K562 (cell line): Measurements from ENCODE around the gene HS3ST4. TPM values are rescaled to one million over a fixed set of nuclear protein-coding genes. Genes with fewer than 3 reads are reported as not detected.

ENCODE experiments used
- ATAC-seq: fragments of 200-7000 bp; cut with Tn5 transposase; 3 replicates; pipeline ENCODE4 v1.9.1; 2020; ENCODE audit warnings: moderate library complexity
- BruUV-seq: library from RNA; stranded (reverse); fragments of 400-500 nt; replicated peaks from 2 replicates; lab custom pipeline; 2021; lab: Mats Ljungman, UMichigan
- CTCF ChIA-PET: fragments of 300-600 bp; formaldehyde crosslinking; extraction: SDS; loops from one replicate; lab custom pipeline; 2021; ENCODE audit warnings: low intra/inter-chr PET ratio; lab: Yijun Ruan, JAX
- POLR2A ChIA-PET: fragments of 300-600, 350-650 bp; sonication (Branson Sonifier 250); formaldehyde crosslinking; extraction: SDS; loops from one replicate; lab custom pipeline; 2021; ENCODE audit warnings: antibody characterized with exemption, inconsistent platforms; lab: Yijun Ruan, JAX
- DNase-seq, 4 experiments: peaks; one replicate each; pipeline versions ENCODE4 v3.0.0 to v3.0.0-alpha.2; 2011 to 2018; ENCODE audit warnings: low spot score in 3 of 4, mixed read lengths in 3 of 4; ENCODE audit errors: extremely low read depth in 1 of 4
- FAIRE-seq: peaks from 2 replicates; lab custom pipeline; 2011; peaks lifted over from hg19 to GRCh38; lab: Jason Lieb, UNC
- H2AFZ ChIP-seq: 2 replicates; pipeline ENCODE4 v1.6.0; 2011; ENCODE audit warnings: low read depth, low read length, control low read depth, inconsistent platforms
- H3K27ac ChIP-seq: fragments of 200-600 bp; 3 replicates; pipeline ENCODE4 v1.8.0; 2011; ENCODE audit warnings: low read depth, mild to moderate bottlenecking, control low read depth, inconsistent platforms, low read length, moderate library complexity, mixed read lengths; ENCODE audit errors: extremely low read depth
- H3K27me3 ChIP-seq, 2 experiments: fragments of 300-600 bp in 1 of 2; 2 replicates in 1 of 2; 3 replicates in 1 of 2; pipeline versions ENCODE4 v1.6.0 to v1.8.0; 2011; ENCODE audit warnings: inconsistent platforms in 2 of 2, low read length in 2 of 2, mild to moderate bottlenecking in 1 of 2, mixed read lengths in 1 of 2, moderate library complexity in 1 of 2; ENCODE audit not compliant: control insufficient read depth in 2 of 2, insufficient read depth in 2 of 2
- H3K36me3 ChIP-seq: fragments of 300-600 bp; 3 replicates; pipeline ENCODE4 v1.8.0; 2011; ENCODE audit warnings: mild to moderate bottlenecking, low read length, inconsistent platforms; ENCODE audit not compliant: control insufficient read depth, insufficient read depth
- H3K4me1 ChIP-seq, 2 experiments: fragments of 200-600 bp in 1 of 2; replicated peaks in 1 of 2; 2 replicates in 1 of 2; 3 replicates in 1 of 2; pipeline versions ENCODE4 v1.5.1 to v1.8.0; 2011; ENCODE audit warnings: inconsistent platforms in 2 of 2, low read length in 2 of 2, mild to moderate bottlenecking in 1 of 2, mixed read lengths in 1 of 2, moderate library complexity in 1 of 2; ENCODE audit not compliant: control insufficient read depth in 2 of 2, insufficient read depth in 2 of 2
- H3K4me2 ChIP-seq: 2 replicates; pipeline ENCODE4 v1.6.1; 2011; ENCODE audit warnings: low read length, control low read depth, inconsistent platforms, mixed read lengths; ENCODE audit not compliant: insufficient read depth
- H3K4me3 ChIP-seq: fragments of 200-600 bp; sonication (generic), shearing (Covaris generic); 2 replicates; pipeline ENCODE4 v1.5.1; 2016; ENCODE audit warnings: control low read depth, inconsistent platforms
- H3K79me2 ChIP-seq: fragments of 200-600 bp; 3 replicates; pipeline ENCODE4 v1.8.0; 2011; ENCODE audit warnings: low read length, inconsistent platforms; ENCODE audit not compliant: control insufficient read depth, insufficient read depth
- H3K9ac ChIP-seq, 2 experiments: 2 replicates each; pipeline versions ENCODE4 v1.6.0 to v1.6.1; 2011; ENCODE audit warnings: low read depth in 2 of 2, low read length in 2 of 2, control low read depth in 1 of 2, inconsistent platforms in 1 of 2, mild to moderate bottlenecking in 1 of 2, mixed read lengths in 1 of 2; ENCODE audit not compliant: insufficient read depth in 1 of 2
- H3K9me1 ChIP-seq: one replicate; pipeline ENCODE4 v1.6.0; 2011; ENCODE audit warnings: inconsistent platforms, mild to moderate bottlenecking, low read length, moderate library complexity; ENCODE audit not compliant: control insufficient read depth, insufficient read depth
- H3K9me3 ChIP-seq: replicated peaks from 2 replicates; pipeline ENCODE4 v1.5.1; 2011; ENCODE audit warnings: low read depth, low read length, inconsistent platforms; ENCODE audit not compliant: control insufficient read depth, insufficient read depth
- H4K20me1 ChIP-seq: replicated peaks from 2 replicates; pipeline ENCODE4 v1.6.1; 2011; ENCODE audit warnings: low read length, inconsistent platforms, mixed read lengths; ENCODE audit not compliant: control insufficient read depth, insufficient read depth
- CTCF ChIP-seq, 3 experiments: IDR thresholded peaks in 2 of 3; conservative IDR thresholded peaks in 1 of 3; 2 replicates each; pipeline ENCODE4 v1.5.1; 2011 to 2012; ENCODE audit warnings: low read length in 3 of 3, mild to moderate bottlenecking in 3 of 3, control low read depth in 2 of 3, improper control_type of control experiment in 1 of 3, inconsistent platforms in 1 of 3, low read depth in 1 of 3, mixed read lengths in 1 of 3, moderate library complexity in 1 of 3; ENCODE audit not compliant: insufficient read depth in 2 of 3
- HDGF ChIP-seq: fragments of 450-650 bp; IDR thresholded peaks from 2 replicates; pipeline ENCODE4 v1.6.1; 2016
- KHSRP ChIP-seq: fragments of 450-650 bp; IDR thresholded peaks from 2 replicates; pipeline ENCODE4 v1.6.1; 2017
- RAD21 ChIP-seq, 2 experiments: fragments of 250-450 bp in 1 of 2; fragments of 450-650 bp in 1 of 2; sonication (Bioruptor Pico) in 1 of 2; formaldehyde crosslinking in 1 of 2; IDR thresholded peaks in 1 of 2; conservative IDR thresholded peaks in 1 of 2; 2 replicates each; pipeline versions ENCODE4 v1.4.0 to v1.8.0; 2020 to 2022; ENCODE audit warnings: mild to moderate bottlenecking in 2 of 2, moderate library complexity in 1 of 2
- REST ChIP-seq, 2 experiments: fragments of 450-650 bp; formaldehyde crosslinking in 1 of 2; IDR thresholded peaks; 2 replicates each; pipeline versions ENCODE4 v1.4.0 to v1.6.1; 2014 to 2020; ENCODE audit warnings: mild to moderate bottlenecking in 2 of 2, borderline replicate concordance in 1 of 2, low read depth in 1 of 2
- SLC30A9 ChIP-seq: fragments of 250-450 bp; sonication (Bioruptor Pico); IDR thresholded peaks from 2 replicates; pipeline ENCODE4 v1.8.0; 2022; ENCODE audit warnings: mild to moderate bottlenecking, moderate library complexity
- SMC3 ChIP-seq: conservative IDR thresholded peaks from 2 replicates; pipeline ENCODE4 v1.6.1; 2011; ENCODE audit warnings: low read depth, low read length, improper control_type of control experiment; ENCODE audit not compliant: insufficient read depth
- SREBF2 ChIP-seq: sonication (generic); formaldehyde crosslinking; IDR thresholded peaks from 2 replicates; pipeline ENCODE4 v1.4.0; 2020; ENCODE audit warnings: mild to moderate bottlenecking, missing genetic modification reagents
- ZNF212 ChIP-seq: fragments of 450-650 bp; formaldehyde crosslinking; IDR thresholded peaks from 2 replicates; pipeline ENCODE4 v1.4.0; 2020; ENCODE audit warnings: mild to moderate bottlenecking
- WGBS: fragments of 100-300 bp; shearing (Covaris generic); methylation state at CpG from one replicate; pipeline ENCODE4 v1.1.6; 2016; ENCODE audit warnings: low coverage, mixed read lengths; ENCODE audit not compliant: insufficient coverage; ENCODE audit errors: missing lambda C conversion rate; 5-methylcytosine and 5-hydroxymethylcytosine counted together
- in situ Hi-C: fragments of 300-500 bp; cut with MboI; formaldehyde crosslinking; loops from 4 replicates; pipeline ENCODE4 v1.15.0; 2018; ENCODE audit warnings: inconsistent platforms, mixed read lengths
- intact Hi-C: fragments of 100-400 bp; cut with micrococcal nuclease; formaldehyde crosslinking; loops from 2 replicates; pipeline ENCODE4 v1.14.2; 2022
- polyA plus RNA-seq, 8 experiments: library from polyadenylated mRNA; depleted of rRNA in 4 of 8; stranded (reverse) in 5 of 8; unstranded in 3 of 8; fragments of >200 nt; fragmentation: Nextera tagmentation in 2 of 8; fragmentation: Illumina TruSeq in 1 of 8; extraction: Ambion mirVana in 2 of 8; extraction: Trizol in 1 of 8; gene quantifications; 2 replicates each; pipeline versions ENCODE4 v1.2.1 to v1.2.3, GENCODE V29; 2011 to 2014; ENCODE audit warnings: inconsistent platforms in 1 of 8, missing spikeins in 1 of 8
- total RNA-seq, 7 experiments: library from RNA; depleted of rRNA in 6 of 7; stranded (reverse); fragments of >200 nt in 6 of 7; fragmentation: Illumina TruSeq in 2 of 7; extraction: Trizol in 2 of 7; gene quantifications; 2 replicates each; pipeline versions ENCODE4 v1.2.1 to v1.2.3, GENCODE V29; 2011 to 2021; ENCODE audit warnings: low replicate concordance in 1 of 7
- TF ChIP-seq, protein P1 (sequence below): sonication (generic); formaldehyde crosslinking; IDR thresholded peaks from 2 replicates; pipeline ENCODE4 v1.8.0; 2022; ENCODE audit warnings: missing genetic modification reagents, mild to moderate bottlenecking, moderate library complexity, borderline replicate concordance

HS3ST4 gene
- total and polyA plus RNA-seq, 9 of the 15 experiments (the other 6 are each of a cell fraction or from before 2014, with no cell fraction given): not detected

GRCh38 chr16:25707982-25708583 is 16.3 kb downstream of the HS3ST4 start:
- no TSS peak for BruUV-seq
- no peak overlapping the region for H3K4me2 ChIP-seq
- no peaks in the 10 kb centered on the region for H3K36me3 ChIP-seq
- H3K9ac ChIP-seq: no peak overlapping the region
- no peaks in the 10 kb centered on the region; the same call in 1 of the 2 replicates for H4K20me1 ChIP-seq
- ChIA-PET POLR2A (no interaction called here), CTCF (interaction anchor here (1.3 kb wide), 1 partner anchor 431 kb away, joined by 8 read pairs; no protein-coding TSS in a partner anchor)
- intact Hi-C loops (loop anchor here (1.0 kb wide), 1 partner anchor 15 kb away; no protein-coding TSS in a partner anchor), in situ Hi-C loops (no loop called here)
- H3K4me1 ChIP-seq: no peaks in the 10 kb centered on the region
- peak; percentile 50 to 64 (median 60) for DNase-seq
- peak; percentile 93 for FAIRE-seq
- ATAC-seq: peak; percentile 72
- no peaks in the 10 kb centered on the region for H3K79me2 ChIP-seq
- no peak overlapping the region for H3K27ac ChIP-seq
- no peaks in the 10 kb centered on the region for H3K9me3 ChIP-seq
- H3K4me3 ChIP-seq: no peak overlapping the region
- H3K27me3 ChIP-seq: peaks cover 6 to 9% of the 10 kb centered on the region in 2 experiments; a peak in 3 of 5 replicates
- H3K9me1 ChIP-seq: no peaks in the 10 kb centered on the region
- no peak overlapping the region for H2AFZ ChIP-seq
- 0% methylated on average over 3 of the region's 3 CpGs for WGBS
- TF ChIP-seq REST (IDR thresholded peaks at IDR 0.05; ENCODE audit: borderline replicate concordance) (peak; percentile 61; the same call in 1 of the 2 replicates), REST (CRISPR knock-in tag; IDR thresholded peaks at IDR 0.05; ENCODE audit: low read depth) (no peak), ZNF212 (CRISPR knock-in tag) (no peak), KHSRP (no peak), CTCF (IDR thresholded peaks at IDR 0.05 in 2 of 3, conservative IDR thresholded peaks at IDR 0.05 in 1 of 3; ENCODE audit: insufficient read depth in 2 of 3, low read depth in 1 of 3, low read length in 3 of 3) (peak; percentile 58 to 70 (median 70)), SLC30A9 (CRISPR knock-in tag) (no peak), SREBF2 (no peak), HDGF (no peak), RAD21 (CRISPR knock-in tag; conservative IDR thresholded peaks at IDR 0.05 in 1 of 2, IDR thresholded peaks at IDR 0.05 in 1 of 2) (peak; percentile 37 to 67; a peak in 3 of 4 replicates), SMC3 (peak; percentile 52; the same call in 1 of the 2 replicates)
- TF ChIP-seq, protein P1, sequence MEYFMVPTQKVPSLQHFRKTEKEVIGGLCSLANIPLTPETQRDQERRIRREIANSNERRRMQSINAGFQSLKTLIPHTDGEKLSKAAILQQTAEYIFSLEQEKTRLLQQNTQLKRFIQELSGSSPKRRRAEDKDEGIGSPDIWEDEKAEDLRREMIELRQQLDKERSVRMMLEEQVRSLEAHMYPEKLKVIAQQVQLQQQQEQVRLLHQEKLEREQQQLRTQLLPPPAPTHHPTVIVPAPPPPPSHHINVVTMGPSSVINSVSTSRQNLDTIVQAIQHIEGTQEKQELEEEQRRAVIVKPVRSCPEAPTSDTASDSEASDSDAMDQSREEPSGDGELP: no peak
